ENCODE measurements around the gene WNT16. TPM values are rescaled to one million over a fixed set of nuclear protein-coding genes. Genes with fewer than 3 reads are reported as not detected.

Gene WNT16
- total RNA-seq, 1 donor from 2014 or later: not detected

- Mint-ChIP-seq H3K4me3 (ENCODE audit: unreplicated experiment) (no peak overlapping the region), H3K27me3 (ENCODE audit: low read depth) (no peaks in the 10 kb centered on the region), H3K9me3 (ENCODE audit: low read depth) (no peaks in the 10 kb centered on the region), H3K36me3 (ENCODE audit: low read depth) (peaks cover 10% of the 10 kb centered on the region), H3K4me1 (ENCODE audit: low read depth) (peaks cover 10% of the 10 kb centered on the region), H3K27ac (ENCODE audit: unreplicated experiment) (no peak overlapping the region)
- no peak for DNase-seq (ENCODE audit: low spot score)
- TF ChIP-seq CTCF (IDR thresholded peaks at IDR 0.05): no peak
These were observed 15.7 kb downstream of the WNT16 start for GRCh38 chr7:121344497-121344896.

GRCh38 chr7:121351682-121352081 is 22.9 kb downstream of the WNT16 start:
- Mint-ChIP-seq H3K27ac (ENCODE audit: unreplicated experiment) (no peak overlapping the region), H3K4me1 (ENCODE audit: low read depth) (no peaks in the 10 kb centered on the region), H3K9me3 (ENCODE audit: low read depth) (no peaks in the 10 kb centered on the region), H3K4me3 (ENCODE audit: unreplicated experiment) (no peak overlapping the region), H3K36me3 (ENCODE audit: low read depth) (peaks cover 16% of the 10 kb centered on the region), H3K27me3 (ENCODE audit: low read depth) (no peaks in the 10 kb centered on the region)
- no peak for DNase-seq (ENCODE audit: low spot score)
- peak; percentile 48 for TF ChIP-seq CTCF (IDR thresholded peaks at IDR 0.05)

GRCh38 chr7:121352323-121352722 is 23.5 kb downstream of the WNT16 start:
- no peak overlapping the region for H3K4me3 Mint-ChIP-seq (ENCODE audit: unreplicated experiment)

GRCh38 chr7:121355574-121355973 is 26.8 kb downstream of the WNT16 start:
- Mint-ChIP-seq H3K4me1 (ENCODE audit: low read depth) (no peaks in the 10 kb centered on the region), H3K27ac (ENCODE audit: unreplicated experiment) (no peak overlapping the region), H3K4me3 (ENCODE audit: unreplicated experiment) (no peak overlapping the region), H3K27me3 (ENCODE audit: low read depth) (no peaks in the 10 kb centered on the region), H3K36me3 (ENCODE audit: low read depth) (peaks cover 15% of the 10 kb centered on the region), H3K9me3 (ENCODE audit: low read depth) (no peaks in the 10 kb centered on the region)
- DNase-seq (ENCODE audit: low spot score): no peak
- no peak for TF ChIP-seq CTCF (IDR thresholded peaks at IDR 0.05)

More at GRCh38 chr7:121352323-121352722, 23.5 kb downstream of the WNT16 start:
- Mint-ChIP-seq H3K4me1 (ENCODE audit: low read depth) (no peaks in the 10 kb centered on the region), H3K36me3 (ENCODE audit: low read depth) (peaks cover 16% of the 10 kb centered on the region), H3K27me3 (ENCODE audit: low read depth) (no peaks in the 10 kb centered on the region), H3K9me3 (ENCODE audit: low read depth) (no peaks in the 10 kb centered on the region), H3K27ac (ENCODE audit: unreplicated experiment) (no peak overlapping the region)
- no peak for DNase-seq (ENCODE audit: low spot score)
- no peak for TF ChIP-seq CTCF (IDR thresholded peaks at IDR 0.05)

- no peak overlapping the region for H3K27ac Mint-ChIP-seq (ENCODE audit: unreplicated experiment)
- no peaks in the 10 kb centered on the region for H3K27me3 Mint-ChIP-seq (ENCODE audit: low read depth)
- DNase-seq (ENCODE audit: low spot score): no peak
These were observed 31.8 kb downstream of the WNT16 start for GRCh38 chr7:121360564-121360963.

More at GRCh38 chr7:121360564-121360963, 31.8 kb downstream of the WNT16 start:
- peaks cover 18% of the 10 kb centered on the region for H3K36me3 Mint-ChIP-seq (ENCODE audit: low read depth)
- no peaks in the 10 kb centered on the region for H3K4me1 Mint-ChIP-seq (ENCODE audit: low read depth)
- TF ChIP-seq CTCF (IDR thresholded peaks at IDR 0.05): no peak
- H3K9me3 Mint-ChIP-seq (ENCODE audit: low read depth): no peaks in the 10 kb centered on the region
- no peak overlapping the region for H3K4me3 Mint-ChIP-seq (ENCODE audit: unreplicated experiment)
